Muscle layer of duodenum (tissue), 2 donors: ENCODE data around the gene PCDHGB5.
A peak's percentile ranks its signal among the peaks of the same experiment; 100 is the strongest.
"Not testable (repeated sequence)": the region's sequence is repeated elsewhere in the genome, so short reads cannot be mapped to it uniquely, and the experiment has no call there.

Experiments used
- H3K27ac ChIP-seq: one replicate; pipeline ENCODE4 v1.7.0; 2013; ENCODE audit warnings: mild to moderate bottlenecking, low read length
- H3K27me3 ChIP-seq: one replicate; pipeline ENCODE4 v1.7.0; 2013; ENCODE audit warnings: low read depth, mild to moderate bottlenecking, control low read depth, low read length
- H3K36me3 ChIP-seq, 2 donors: one replicate each; pipeline ENCODE4 v1.7.0; 2013; ENCODE audit warnings: low read length in 2 of 2, control low read depth in 1 of 2, mild to moderate bottlenecking in 1 of 2; ENCODE audit not compliant: insufficient read depth in 2 of 2, control insufficient read depth in 1 of 2
- H3K4me1 ChIP-seq, 2 donors: one replicate each; pipeline ENCODE4 v1.7.0; 2013; ENCODE audit warnings: low read length in 2 of 2, mild to moderate bottlenecking in 2 of 2, control low read depth in 1 of 2, moderate library complexity in 1 of 2; ENCODE audit not compliant: insufficient read depth in 2 of 2, control insufficient read depth in 1 of 2
- H3K4me3 ChIP-seq, 2 donors: one replicate each; pipeline ENCODE4 v1.7.0; 2013; ENCODE audit warnings: low read length in 2 of 2, low read depth in 1 of 2, mild to moderate bottlenecking in 1 of 2
- H3K9me3 ChIP-seq, 2 donors: one replicate each; pipeline ENCODE4 v1.7.0; 2013; ENCODE audit warnings: low read length in 2 of 2, control low read depth in 1 of 2, mild to moderate bottlenecking in 1 of 2; ENCODE audit not compliant: control insufficient read depth in 1 of 2
- donor health status: healthy.

PCDHGB5 gene

GRCh38 chr5:141415275-141415618, 17.5 kb downstream of the PCDHGB5 start:
- Histone ChIP-seq H3K9me3 (peaks cover 50 to 77% of the 10 kb centered on the region in 2 donors), H3K4me3 (peak overlapping the region in 1 of 2 donors; percentile 70)
- H3K27me3 ChIP-seq: not testable (repeated sequence)

DNA sequence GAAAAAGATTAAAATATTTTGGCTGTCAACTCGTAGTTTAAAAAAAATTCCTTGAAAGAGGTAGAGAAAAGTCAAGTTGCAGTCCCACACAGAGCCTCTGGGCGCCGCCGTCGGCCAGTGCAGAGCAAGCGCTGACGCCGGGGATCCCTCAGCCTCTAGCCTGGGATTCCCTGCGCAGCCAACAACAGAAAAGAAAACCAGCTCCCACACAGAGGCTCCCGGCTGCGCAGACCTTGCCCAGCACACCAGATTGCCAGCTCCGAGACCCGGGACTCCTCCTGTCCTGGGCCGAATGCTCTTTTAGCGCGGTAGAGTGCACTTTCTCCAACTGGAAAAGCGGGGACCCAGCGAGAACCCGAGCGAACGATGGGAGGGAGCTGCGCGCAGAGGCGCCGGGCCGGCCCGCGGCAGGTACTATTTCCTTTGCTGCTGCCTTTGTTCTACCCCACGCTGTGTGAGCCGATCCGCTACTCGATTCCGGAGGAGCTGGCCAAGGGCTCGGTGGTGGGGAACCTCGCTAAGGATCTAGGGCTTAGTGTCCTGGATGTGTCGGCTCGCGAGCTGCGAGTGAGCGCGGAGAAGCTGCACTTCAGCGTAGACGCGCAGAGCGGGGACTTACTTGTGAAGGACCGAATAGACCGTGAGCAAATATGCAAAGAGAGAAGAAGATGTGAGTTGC, 19.9 kb downstream of the PCDHGB5 start, which contains the start of gene PCDHGB7:
PCDHGB7 (plus strand) TSS at position 184 of the 679 bp plus-strand sequence; CDS start at position 367, 183 bp downstream.
- not testable (repeated sequence) for H3K27me3 ChIP-seq, H3K27ac ChIP-seq
- peak within 1 kb of the TSS; percentile 24 to 66 for H3K4me3 ChIP-seq
- H3K9me3 ChIP-seq: peaks cover 61 to 84% of the 10 kb centered on the region in 2 donors
- peaks cover 0 to 20% of the 10 kb centered on the region in 2 donors for H3K4me1 ChIP-seq
- H3K36me3 ChIP-seq: peaks cover 0 to 14% of the 10 kb centered on the region in 2 donors

More at GRCh38 chr5:141415275-141415618, 17.5 kb downstream of the PCDHGB5 start:
- H3K4me1 ChIP-seq, H3K27ac ChIP-seq: not testable (repeated sequence)
- H3K36me3 ChIP-seq: peaks cover 0 to 20% of the 10 kb centered on the region in 2 donors

DNA sequence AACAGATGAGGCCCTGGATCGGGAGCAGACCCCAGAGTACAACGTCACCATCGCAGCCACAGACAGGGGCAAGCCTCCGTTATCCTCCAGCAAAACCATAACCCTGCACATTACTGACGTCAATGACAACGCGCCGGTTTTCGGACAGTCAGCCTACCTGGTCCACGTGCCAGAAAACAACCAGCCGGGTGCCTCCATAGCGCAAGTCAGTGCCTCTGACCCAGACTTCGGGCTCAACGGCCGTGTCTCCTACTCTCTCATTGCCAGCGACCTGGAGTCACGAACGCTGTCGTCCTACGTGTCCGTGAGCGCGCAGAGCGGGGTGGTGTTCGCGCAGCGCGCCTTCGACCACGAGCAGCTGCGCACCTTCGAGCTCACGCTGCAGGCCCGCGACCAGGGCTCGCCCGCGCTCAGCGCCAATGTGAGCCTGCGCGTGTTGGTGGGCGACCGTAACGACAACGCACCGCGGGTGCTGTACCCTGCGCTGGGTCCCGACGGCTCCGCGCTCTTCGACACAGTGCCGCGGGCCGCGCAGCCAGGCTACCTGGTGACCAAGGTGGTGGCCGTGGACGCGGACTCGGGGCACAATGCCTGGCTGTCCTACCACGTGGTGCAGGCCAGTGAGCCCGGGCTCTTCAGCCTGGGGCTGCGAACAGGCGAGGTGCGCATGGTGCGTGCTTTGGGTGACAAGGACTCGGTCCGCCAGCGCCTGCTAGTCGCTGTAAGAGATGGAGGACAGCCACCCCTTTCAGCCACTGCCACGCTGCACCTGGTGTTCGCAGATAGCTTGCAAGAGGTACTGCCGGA, 21.5 kb downstream of the PCDHGB5 start:
- H3K9me3 ChIP-seq: peaks cover 59 to 84% of the 10 kb centered on the region in 2 donors
- peak overlapping the region; percentile 19 to 66 for H3K4me3 ChIP-seq

GRCh38 chr5:141420855-141421488, 23.2 kb downstream of the PCDHGB5 start, which contains the start of gene PCDHGA11:
TSS of gene PCDHGA11 (plus strand) at chr5:141421051. CDS start at chr5:141421228, 177 bp downstream.
- Histone ChIP-seq H3K27me3 (no peaks in the 10 kb centered on the region), H3K27ac (no peak within 1 kb of the TSS), H3K36me3 (peaks cover 0 to 12% of the 10 kb centered on the region in 2 donors), H3K9me3 (peaks cover 71 to 89% of the 10 kb centered on the region in 2 donors), H3K4me3 (peak within 1 kb of the TSS; percentile 44 to 66), H3K4me1 (peaks cover 0 to 20% of the 10 kb centered on the region in 2 donors)

More for the DNA sequence above, 21.5 kb downstream of the PCDHGB5 start:
- Histone ChIP-seq H3K27me3 (no peaks in the 10 kb centered on the region), H3K27ac (no peak overlapping the region), H3K4me1 (peaks cover 0 to 20% of the 10 kb centered on the region in 2 donors), H3K36me3 (peaks cover 0 to 6% of the 10 kb centered on the region in 2 donors)

DNA sequence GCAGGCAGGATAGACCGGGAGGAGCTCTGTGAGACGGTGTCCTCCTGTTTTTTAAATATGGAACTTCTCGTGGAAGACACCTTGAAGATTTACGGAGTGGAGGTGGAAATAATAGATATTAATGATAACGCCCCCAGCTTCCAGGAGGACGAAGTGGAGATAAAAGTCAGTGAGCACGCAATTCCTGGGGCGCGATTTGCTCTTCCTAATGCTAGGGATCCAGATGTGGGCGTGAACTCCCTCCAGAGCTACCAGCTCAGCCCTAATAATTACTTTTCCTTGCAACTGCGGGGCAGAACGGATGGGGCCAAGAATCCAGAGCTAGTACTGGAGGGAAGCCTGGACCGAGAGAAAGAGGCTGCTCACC, 23.7 kb downstream of the PCDHGB5 start:
- H3K4me1 ChIP-seq: peaks cover 0 to 20% of the 10 kb centered on the region in 2 donors
- peaks cover 71 to 91% of the 10 kb centered on the region in 2 donors for H3K9me3 ChIP-seq
- peaks cover 0 to 17% of the 10 kb centered on the region in 2 donors for H3K36me3 ChIP-seq
- H3K27me3 ChIP-seq: no peaks in the 10 kb centered on the region
- peak overlapping the region; percentile 44 to 66 for H3K4me3 ChIP-seq
- no peak overlapping the region for H3K27ac ChIP-seq

DNA sequence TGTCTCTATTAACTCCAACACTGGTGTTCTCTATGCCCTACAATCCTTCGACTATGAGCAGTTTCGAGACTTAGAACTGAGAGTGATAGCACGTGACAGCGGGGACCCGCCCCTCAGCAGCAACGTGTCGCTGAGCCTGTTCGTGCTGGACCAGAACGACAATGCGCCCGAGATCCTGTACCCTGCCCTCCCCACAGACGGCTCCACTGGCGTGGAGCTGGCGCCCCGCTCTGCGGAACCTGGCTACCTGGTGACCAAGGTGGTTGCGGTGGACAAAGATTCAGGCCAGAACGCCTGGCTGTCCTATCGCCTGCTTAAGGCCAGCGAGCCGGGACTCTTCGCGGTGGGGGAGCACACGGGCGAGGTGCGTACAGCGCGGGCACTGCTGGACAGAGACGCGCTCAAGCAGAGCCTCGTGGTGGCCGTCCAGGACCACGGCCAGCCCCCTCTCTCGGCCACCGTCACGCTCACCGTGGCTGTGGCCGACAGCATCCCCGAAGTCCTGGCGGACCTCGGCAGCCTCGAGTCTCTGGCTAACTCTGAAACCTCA, 25.1 kb downstream of the PCDHGB5 start:
- H3K36me3 ChIP-seq: peaks cover 0 to 17% of the 10 kb centered on the region in 2 donors
- H3K27me3 ChIP-seq: no peaks in the 10 kb centered on the region
- H3K27ac ChIP-seq: no peak overlapping the region
- peak overlapping the region in 1 of 2 donors; percentile 66 for H3K4me3 ChIP-seq
- peaks cover 0 to 20% of the 10 kb centered on the region in 2 donors for H3K4me1 ChIP-seq
- H3K9me3 ChIP-seq: peaks cover 83 to 97% of the 10 kb centered on the region in 2 donors

- no peaks in the 10 kb centered on the region for H3K4me1 ChIP-seq
- H3K36me3 ChIP-seq: peaks cover 0 to 11% of the 10 kb centered on the region in 2 donors
- peak overlapping the region; percentile 2 to 56 for H3K4me3 ChIP-seq
- no peak overlapping the region for H3K27ac ChIP-seq
- H3K27me3 ChIP-seq: no peaks in the 10 kb centered on the region
- peaks cover 70 to 91% of the 10 kb centered on the region in 2 donors for H3K9me3 ChIP-seq
Measured at GRCh38 chr5:141427783-141428426, 30.2 kb downstream of the PCDHGB5 start.

GRCh38 chr5:141430332-141431113, 32.8 kb downstream of the PCDHGB5 start, which contains the start of gene PCDHGA12:
TSS of gene PCDHGA12 (plus strand) at chr5:141430507. CDS start at chr5:141430760, 253 bp downstream.
- Histone ChIP-seq H3K4me3 (peak within 1 kb of the TSS; percentile 39 to 66), H3K27ac (no peak within 1 kb of the TSS), H3K9me3 (peaks cover 56 to 77% of the 10 kb centered on the region in 2 donors), H3K27me3 (no peaks in the 10 kb centered on the region), H3K4me1 (no peaks in the 10 kb centered on the region), H3K36me3 (peaks cover 0 to 13% of the 10 kb centered on the region in 2 donors)

DNA sequence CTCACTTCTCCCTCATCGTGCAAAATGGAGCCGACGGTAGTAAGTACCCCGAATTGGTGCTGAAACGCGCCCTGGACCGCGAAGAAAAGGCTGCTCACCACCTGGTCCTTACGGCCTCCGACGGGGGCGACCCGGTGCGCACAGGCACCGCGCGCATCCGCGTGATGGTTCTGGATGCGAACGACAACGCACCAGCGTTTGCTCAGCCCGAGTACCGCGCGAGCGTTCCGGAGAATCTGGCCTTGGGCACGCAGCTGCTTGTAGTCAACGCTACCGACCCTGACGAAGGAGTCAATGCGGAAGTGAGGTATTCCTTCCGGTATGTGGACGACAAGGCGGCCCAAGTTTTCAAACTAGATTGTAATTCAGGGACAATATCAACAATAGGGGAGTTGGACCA, 33.5 kb downstream of the PCDHGB5 start:
- H3K27me3 ChIP-seq: no peaks in the 10 kb centered on the region
- H3K9me3 ChIP-seq: peaks cover 54 to 70% of the 10 kb centered on the region in 2 donors
- H3K4me1 ChIP-seq: no peaks in the 10 kb centered on the region
- H3K27ac ChIP-seq: no peak overlapping the region
- peaks cover 0 to 5% of the 10 kb centered on the region in 2 donors for H3K36me3 ChIP-seq
- peak overlapping the region; percentile 39 to 66 for H3K4me3 ChIP-seq

- Histone ChIP-seq H3K4me3 (peak overlapping the region; percentile 39 to 66), H3K9me3 (peaks cover 53 to 69% of the 10 kb centered on the region in 2 donors)
- not testable (repeated sequence) for H3K36me3 ChIP-seq
Measured at GRCh38 chr5:141432308-141432707, 34.6 kb downstream of the PCDHGB5 start.

More at GRCh38 chr5:141432308-141432707, 34.6 kb downstream of the PCDHGB5 start:
- H3K27ac ChIP-seq, H3K4me1 ChIP-seq, H3K27me3 ChIP-seq: not testable (repeated sequence)
